HepG2 (cell line): ENCODE measurements around the gene USP12. TPM values are rescaled to one million over a fixed set of nuclear protein-coding genes. Genes with fewer than 3 reads are reported as not detected.

ENCODE experiments used
- CENPX ChIP-seq: sonication (generic); formaldehyde crosslinking; IDR thresholded peaks from 2 replicates; pipeline ENCODE4 v1.9.0; 2021; ENCODE audit warnings: mild to moderate bottlenecking, missing genetic modification reagents, moderate library complexity
- ESRRA ChIP-seq: sonication (generic); formaldehyde crosslinking; IDR thresholded peaks from 2 replicates; pipeline ENCODE4 v1.5.1; 2020; ENCODE audit warnings: mild to moderate bottlenecking, low read depth, missing genetic modification reagents
- KDM5B ChIP-seq: sonication (generic); formaldehyde crosslinking; IDR thresholded peaks from 2 replicates; pipeline ENCODE4 v1.4.0; 2020; ENCODE audit warnings: missing genetic modification reagents, mild to moderate bottlenecking, borderline replicate concordance
- PHF20 ChIP-seq: sonication (generic); formaldehyde crosslinking; IDR thresholded peaks from 2 replicates; pipeline ENCODE4 v1.5.0; 2020; ENCODE audit warnings: mild to moderate bottlenecking, missing genetic modification reagents
- PTBP1 ChIP-seq: fragments of 200-400 bp; formaldehyde crosslinking; IDR thresholded peaks from 2 replicates; pipeline ENCODE4 v1.6.1; 2018; ENCODE audit warnings: low read length, low read depth; ENCODE audit not compliant: poor library complexity, severe bottlenecking
- RBM22 ChIP-seq: fragments of 200-400 bp; formaldehyde crosslinking; optimal IDR thresholded peaks from 2 replicates; pipeline ENCODE3; 2017; ENCODE audit warnings: mild to moderate bottlenecking, low read length, moderate library complexity
- RFX5 ChIP-seq: IDR thresholded peaks from 2 replicates; pipeline ENCODE4 v1.6.1; 2011; ENCODE audit warnings: low read depth, low read length, improper control_type of control experiment
- TBX2 ChIP-seq: sonication (generic); formaldehyde crosslinking; IDR thresholded peaks from 2 replicates; pipeline ENCODE4 v1.5.0; 2020; ENCODE audit warnings: missing genetic modification reagents, mild to moderate bottlenecking, borderline replicate concordance
- YY1 ChIP-seq: IDR thresholded peaks from 2 replicates; pipeline ENCODE4 v1.6.1; 2011; ENCODE audit warnings: low read length, low read depth, moderate library complexity, mild to moderate bottlenecking; ENCODE audit not compliant: insufficient read depth, insufficient replicate concordance
- ZMYM4 ChIP-seq: sonication (generic); formaldehyde crosslinking; IDR thresholded peaks from 2 replicates; pipeline ENCODE4 v1.8.1; 2023; ENCODE audit warnings: mild to moderate bottlenecking, missing genetic modification reagents
- ZNF274 ChIP-seq: sonication (generic); formaldehyde crosslinking; IDR thresholded peaks from 2 replicates; pipeline ENCODE4 v1.5.1; 2020; ENCODE audit warnings: mild to moderate bottlenecking, missing genetic modification reagents
- ZNF317 ChIP-seq: sonication (generic); formaldehyde crosslinking; IDR thresholded peaks from 2 replicates; pipeline ENCODE4 v1.5.0; 2020; ENCODE audit warnings: mild to moderate bottlenecking, missing genetic modification reagents
- ZNF337 ChIP-seq: sonication (generic); formaldehyde crosslinking; IDR thresholded peaks from 2 replicates; pipeline ENCODE4 v1.5.1; 2020; ENCODE audit warnings: missing genetic modification reagents, low read depth, mild to moderate bottlenecking, borderline replicate concordance
- ZNF616 ChIP-seq: sonication (generic); formaldehyde crosslinking; IDR thresholded peaks from 2 replicates; pipeline ENCODE4 v1.5.0; 2020; ENCODE audit warnings: low read depth, mild to moderate bottlenecking, missing genetic modification reagents
- ZNF883 ChIP-seq: sonication (generic); formaldehyde crosslinking; IDR thresholded peaks from 2 replicates; pipeline ENCODE4 v1.5.1; 2020; ENCODE audit warnings: mild to moderate bottlenecking, missing genetic modification reagents; ENCODE audit errors: not compliant biosample characterization
- ZZZ3 ChIP-seq: sonication (generic); formaldehyde crosslinking; IDR thresholded peaks from 2 replicates; pipeline ENCODE4 v1.4.0; 2020; ENCODE audit warnings: missing genetic modification reagents, mild to moderate bottlenecking, borderline replicate concordance
- polyA plus RNA-seq, 8 experiments: library from polyadenylated mRNA; depleted of rRNA in 3 of 8; stranded (reverse) in 7 of 8; unstranded in 1 of 8; fragments of >200 nt; fragmentation: Illumina TruSeq in 4 of 8; extraction: Trizol in 4 of 8; gene quantifications; 2 replicates each; pipeline versions ENCODE4 v1.2.1 to v1.2.3, GENCODE V29; 2011 to 2016; ENCODE audit warnings: low read depth in 4 of 8, missing spikeins in 1 of 8, mixed read lengths in 1 of 8; ENCODE audit not compliant: insufficient read depth in 1 of 8
- total RNA-seq, 5 experiments: library from RNA; depleted of rRNA; stranded (reverse); fragments of >200 nt; fragmentation: Illumina TruSeq; extraction: Trizol; gene quantifications; 2 replicates each; pipeline ENCODE4 v1.2.3, GENCODE V29; 2016; ENCODE audit warnings: low read depth in 1 of 5
- TF ChIP-seq, protein P1 (sequence below): sonication (generic); formaldehyde crosslinking; IDR thresholded peaks from 2 replicates; pipeline ENCODE4 v1.4.0; 2020; ENCODE audit warnings: missing genetic modification reagents
- TF ChIP-seq, protein P2 (sequence below): IDR thresholded peaks from 2 replicates; pipeline ENCODE4 v1.6.1; 2016; ENCODE audit warnings: missing compliant biosample characterization, missing genetic modification reagents, borderline replicate concordance
- TF ChIP-seq, protein P3 (sequence below): fragments of 450-650 bp; IDR thresholded peaks from 2 replicates; pipeline ENCODE4 v1.6.1; 2017; ENCODE audit warnings: mild to moderate bottlenecking
- TF ChIP-seq, protein P4 (sequence below): IDR thresholded peaks from 2 replicates; pipeline ENCODE4 v1.6.1; 2012; ENCODE audit warnings: inconsistent platforms
- TF ChIP-seq, protein P5 (sequence below): sonication (generic); formaldehyde crosslinking; IDR thresholded peaks from 2 replicates; pipeline ENCODE4 v1.9.0; 2022; ENCODE audit warnings: missing genetic modification reagents, mild to moderate bottlenecking, borderline replicate concordance

Gene USP12
- total and polyA plus RNA-seq, 2 of the 13 experiments (the other 11 are each of a cell fraction or from before 2014, with no cell fraction given) = 9.8 to 19.5 TPM

DNA sequence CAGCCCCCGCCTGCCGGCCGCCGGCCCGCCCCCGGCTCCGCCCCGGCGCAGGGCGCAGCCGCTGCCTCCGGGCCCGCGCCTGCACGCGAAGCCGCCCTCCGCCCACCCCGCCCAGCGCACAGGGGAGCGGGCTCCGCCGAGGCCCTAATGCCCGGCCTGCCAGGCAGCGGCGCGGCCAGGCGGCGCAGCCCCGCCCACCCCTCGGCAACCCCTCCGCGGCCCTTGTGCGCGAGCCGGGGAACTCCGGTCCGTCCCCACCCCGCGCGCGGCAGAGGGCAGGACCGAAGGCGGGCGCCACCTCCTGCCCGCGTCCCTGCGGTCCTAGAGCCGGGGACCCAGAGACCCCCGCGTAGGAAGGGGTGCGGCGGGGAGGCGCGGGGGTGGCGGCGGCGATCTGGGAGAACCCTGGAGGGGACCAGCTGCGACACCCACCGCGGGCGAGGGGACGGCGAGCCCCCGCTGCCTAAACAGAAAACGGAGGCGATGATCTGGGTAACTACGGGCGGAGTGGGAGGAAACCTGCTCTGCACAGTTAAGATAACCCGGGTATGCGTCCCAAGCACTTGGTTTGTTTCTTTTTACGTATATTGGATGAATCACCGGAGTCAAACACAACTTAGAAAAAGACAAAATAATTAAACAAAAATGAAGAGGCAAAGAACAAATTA is 350 bp upstream of the USP12 start (continued):
- no peak for TF ChIP-seq RBM22
- no peak for TF ChIP-seq ZNF616 (CRISPR knock-in tag)
- no peak for TF ChIP-seq CENPX (CRISPR knock-in tag)
- peak; percentile 56 for TF ChIP-seq YY1
- TF ChIP-seq ZNF274 (CRISPR knock-in tag) = no peak
- TF ChIP-seq, protein P1, sequence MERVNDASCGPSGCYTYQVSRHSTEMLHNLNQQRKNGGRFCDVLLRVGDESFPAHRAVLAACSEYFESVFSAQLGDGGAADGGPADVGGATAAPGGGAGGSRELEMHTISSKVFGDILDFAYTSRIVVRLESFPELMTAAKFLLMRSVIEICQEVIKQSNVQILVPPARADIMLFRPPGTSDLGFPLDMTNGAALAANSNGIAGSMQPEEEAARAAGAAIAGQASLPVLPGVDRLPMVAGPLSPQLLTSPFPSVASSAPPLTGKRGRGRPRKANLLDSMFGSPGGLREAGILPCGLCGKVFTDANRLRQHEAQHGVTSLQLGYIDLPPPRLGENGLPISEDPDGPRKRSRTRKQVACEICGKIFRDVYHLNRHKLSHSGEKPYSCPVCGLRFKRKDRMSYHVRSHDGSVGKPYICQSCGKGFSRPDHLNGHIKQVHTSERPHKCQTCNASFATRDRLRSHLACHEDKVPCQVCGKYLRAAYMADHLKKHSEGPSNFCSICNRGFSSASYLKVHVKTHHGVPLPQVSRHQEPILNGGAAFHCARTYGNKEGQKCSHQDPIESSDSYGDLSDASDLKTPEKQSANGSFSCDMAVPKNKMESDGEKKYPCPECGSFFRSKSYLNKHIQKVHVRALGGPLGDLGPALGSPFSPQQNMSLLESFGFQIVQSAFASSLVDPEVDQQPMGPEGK (CRISPR knock-in tag) = peak; percentile 83
- no peak for TF ChIP-seq ZNF883 (CRISPR knock-in tag)
- TF ChIP-seq ZNF337 = no peak
- TF ChIP-seq ZMYM4 (CRISPR knock-in tag) = peak; percentile 90
- TF ChIP-seq, protein P2, sequence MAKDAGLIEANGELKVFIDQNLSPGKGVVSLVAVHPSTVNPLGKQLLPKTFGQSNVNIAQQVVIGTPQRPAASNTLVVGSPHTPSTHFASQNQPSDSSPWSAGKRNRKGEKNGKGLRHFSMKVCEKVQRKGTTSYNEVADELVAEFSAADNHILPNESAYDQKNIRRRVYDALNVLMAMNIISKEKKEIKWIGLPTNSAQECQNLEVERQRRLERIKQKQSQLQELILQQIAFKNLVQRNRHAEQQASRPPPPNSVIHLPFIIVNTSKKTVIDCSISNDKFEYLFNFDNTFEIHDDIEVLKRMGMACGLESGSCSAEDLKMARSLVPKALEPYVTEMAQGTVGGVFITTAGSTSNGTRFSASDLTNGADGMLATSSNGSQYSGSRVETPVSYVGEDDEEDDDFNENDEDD (CRISPR knock-in tag) = peak; percentile 57; the same call in 1 of the 2 replicates
- peak; percentile 56; the same call in 1 of the 2 replicates for TF ChIP-seq KDM5B
- no peak for TF ChIP-seq ZNF317 (CRISPR knock-in tag)
- TF ChIP-seq TBX2 = peak; percentile 41; the same call in 1 of the 2 replicates
- TF ChIP-seq PHF20 = peak; percentile 24; the same call in 1 of the 2 replicates
- TF ChIP-seq ZZZ3 (CRISPR knock-in tag) = no peak
- TF ChIP-seq, protein P3, sequence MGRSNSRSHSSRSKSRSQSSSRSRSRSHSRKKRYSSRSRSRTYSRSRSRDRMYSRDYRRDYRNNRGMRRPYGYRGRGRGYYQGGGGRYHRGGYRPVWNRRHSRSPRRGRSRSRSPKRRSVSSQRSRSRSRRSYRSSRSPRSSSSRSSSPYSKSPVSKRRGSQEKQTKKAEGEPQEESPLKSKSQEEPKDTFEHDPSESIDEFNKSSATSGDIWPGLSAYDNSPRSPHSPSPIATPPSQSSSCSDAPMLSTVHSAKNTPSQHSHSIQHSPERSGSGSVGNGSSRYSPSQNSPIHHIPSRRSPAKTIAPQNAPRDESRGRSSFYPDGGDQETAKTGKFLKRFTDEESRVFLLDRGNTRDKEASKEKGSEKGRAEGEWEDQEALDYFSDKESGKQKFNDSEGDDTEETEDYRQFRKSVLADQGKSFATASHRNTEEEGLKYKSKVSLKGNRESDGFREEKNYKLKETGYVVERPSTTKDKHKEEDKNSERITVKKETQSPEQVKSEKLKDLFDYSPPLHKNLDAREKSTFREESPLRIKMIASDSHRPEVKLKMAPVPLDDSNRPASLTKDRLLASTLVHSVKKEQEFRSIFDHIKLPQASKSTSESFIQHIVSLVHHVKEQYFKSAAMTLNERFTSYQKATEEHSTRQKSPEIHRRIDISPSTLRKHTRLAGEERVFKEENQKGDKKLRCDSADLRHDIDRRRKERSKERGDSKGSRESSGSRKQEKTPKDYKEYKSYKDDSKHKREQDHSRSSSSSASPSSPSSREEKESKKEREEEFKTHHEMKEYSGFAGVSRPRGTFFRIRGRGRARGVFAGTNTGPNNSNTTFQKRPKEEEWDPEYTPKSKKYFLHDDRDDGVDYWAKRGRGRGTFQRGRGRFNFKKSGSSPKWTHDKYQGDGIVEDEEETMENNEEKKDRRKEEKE = no peak
- no peak for TF ChIP-seq PTBP1
- TF ChIP-seq, protein P4, sequence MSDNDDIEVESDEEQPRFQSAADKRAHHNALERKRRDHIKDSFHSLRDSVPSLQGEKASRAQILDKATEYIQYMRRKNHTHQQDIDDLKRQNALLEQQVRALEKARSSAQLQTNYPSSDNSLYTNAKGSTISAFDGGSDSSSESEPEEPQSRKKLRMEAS = peak; percentile 52
- TF ChIP-seq ESRRA (CRISPR knock-in tag) = peak; percentile 52; the same call in 1 of the 2 replicates
- TF ChIP-seq RFX5 = no peak
- TF ChIP-seq, protein P5, sequence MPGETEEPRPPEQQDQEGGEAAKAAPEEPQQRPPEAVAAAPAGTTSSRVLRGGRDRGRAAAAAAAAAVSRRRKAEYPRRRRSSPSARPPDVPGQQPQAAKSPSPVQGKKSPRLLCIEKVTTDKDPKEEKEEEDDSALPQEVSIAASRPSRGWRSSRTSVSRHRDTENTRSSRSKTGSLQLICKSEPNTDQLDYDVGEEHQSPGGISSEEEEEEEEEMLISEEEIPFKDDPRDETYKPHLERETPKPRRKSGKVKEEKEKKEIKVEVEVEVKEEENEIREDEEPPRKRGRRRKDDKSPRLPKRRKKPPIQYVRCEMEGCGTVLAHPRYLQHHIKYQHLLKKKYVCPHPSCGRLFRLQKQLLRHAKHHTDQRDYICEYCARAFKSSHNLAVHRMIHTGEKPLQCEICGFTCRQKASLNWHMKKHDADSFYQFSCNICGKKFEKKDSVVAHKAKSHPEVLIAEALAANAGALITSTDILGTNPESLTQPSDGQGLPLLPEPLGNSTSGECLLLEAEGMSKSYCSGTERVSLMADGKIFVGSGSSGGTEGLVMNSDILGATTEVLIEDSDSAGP (CRISPR knock-in tag) = peak; percentile 68; the same call in 1 of the 2 replicates
